Progenitor cell of endocrine pancreas (in vitro differentiated cells): ENCODE results near the gene TXNRD2. TPM values are rescaled to one million over a fixed set of nuclear protein-coding genes. Genes with fewer than 3 reads are reported as not detected.

Source experiments
- DNase-seq: peaks from one replicate; pipeline ENCODE4 v3.0.0; 2021; ENCODE audit warnings: low spot score; ENCODE audit not compliant: unreplicated experiment
- H3K27ac Mint-ChIP-seq: 2 replicates; pipeline ENCODE4 v1.8.0; 2021; ENCODE audit warnings: mild to moderate bottlenecking, moderate library complexity, mixed read lengths
- H3K27me3 Mint-ChIP-seq: 2 replicates; pipeline ENCODE4 v1.8.0; 2021; ENCODE audit warnings: mixed read lengths
- H3K36me3 Mint-ChIP-seq: 2 replicates; pipeline ENCODE4 v1.8.0; 2022; ENCODE audit warnings: mixed read lengths; ENCODE audit not compliant: insufficient read depth
- H3K4me1 Mint-ChIP-seq: 2 replicates; pipeline ENCODE4 v1.8.0; 2021; ENCODE audit warnings: low read depth, mixed read lengths
- H3K4me3 Mint-ChIP-seq: 2 replicates; pipeline ENCODE4 v1.8.0; 2021; ENCODE audit warnings: low read depth, mild to moderate bottlenecking, moderate library complexity, mixed read lengths
- H3K9me3 Mint-ChIP-seq: 2 replicates; pipeline ENCODE4 v1.8.0; 2021; ENCODE audit warnings: low read depth, mixed read lengths
- CTCF ChIP-seq: fragments of 200-600 bp; sonication (generic); IDR thresholded peaks from one replicate; pipeline ENCODE4 v1.5.0; 2021; ENCODE audit warnings: antibody characterized with exemption, mild to moderate bottlenecking; ENCODE audit not compliant: unreplicated experiment
- long read RNA-seq: library from polyadenylated mRNA; unstranded; transcript quantifications from one replicate; pipeline ENCODE4 v2.0.0, GENCODE V29; 2020
- total RNA-seq: library from RNA; stranded (reverse); gene quantifications from 2 replicates; pipeline ENCODE4 v1.2.1, GENCODE V29; 2021

Gene TXNRD2
- 14.0 and 14.3 TPM in 2 replicates for total RNA-seq
- long read RNA-seq, partial matches to known transcripts, result 0 of 1 reads
- long read RNA-seq, other reads (novel, unspliced or antisense), result 1 of 1 reads

GRCh38 chr22:19941365-19942082, at the start of gene TXNRD2, which contains the start of gene COMT:
Gene TXNRD2, minus strand, starts transcription at chr22:19941818. Its CDS starts 15 bp downstream, at chr22:19941803.
Gene COMT, plus strand, starts transcription at chr22:19941772. Its CDS starts 20,755 bp downstream, at chr22:19962527.
- Mint-ChIP-seq H3K4me1 (peaks cover 21% of the 10 kb centered on the region), H3K27me3 (no peaks in the 10 kb centered on the region), H3K9me3 (peaks cover 5% of the 10 kb centered on the region), H3K4me3 (peak within 1 kb of the TSS; percentile 86), H3K36me3 (peaks cover 12% of the 10 kb centered on the region), H3K27ac (peak within 1 kb of the TSS; percentile 96)
- DNase-seq, result peak; percentile 41
- no peak for TF ChIP-seq CTCF

DNA sequence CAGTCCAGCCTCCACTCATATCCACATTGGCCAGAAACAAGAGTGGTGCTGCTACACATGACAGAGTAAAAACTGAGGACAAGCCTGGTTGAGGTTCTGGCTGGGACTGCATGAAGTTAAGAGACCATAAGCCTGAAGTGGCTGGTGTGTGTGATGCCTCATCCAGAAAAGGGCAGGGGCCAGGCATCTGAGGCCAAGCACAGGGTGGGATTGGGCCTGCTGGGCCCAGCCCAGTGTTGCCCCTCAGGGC, 49.7 kb upstream of the TXNRD2 start:
- H3K9me3 Mint-ChIP-seq, result no peaks in the 10 kb centered on the region
- H3K27ac Mint-ChIP-seq, result no peak overlapping the region
- H3K4me1 Mint-ChIP-seq, result peaks cover under 1% of the 10 kb centered on the region
- no peaks in the 10 kb centered on the region for H3K36me3 Mint-ChIP-seq
- no peak for DNase-seq
- H3K27me3 Mint-ChIP-seq, result no peaks in the 10 kb centered on the region
- no peak overlapping the region for H3K4me3 Mint-ChIP-seq
- no peak for TF ChIP-seq CTCF

DNA sequence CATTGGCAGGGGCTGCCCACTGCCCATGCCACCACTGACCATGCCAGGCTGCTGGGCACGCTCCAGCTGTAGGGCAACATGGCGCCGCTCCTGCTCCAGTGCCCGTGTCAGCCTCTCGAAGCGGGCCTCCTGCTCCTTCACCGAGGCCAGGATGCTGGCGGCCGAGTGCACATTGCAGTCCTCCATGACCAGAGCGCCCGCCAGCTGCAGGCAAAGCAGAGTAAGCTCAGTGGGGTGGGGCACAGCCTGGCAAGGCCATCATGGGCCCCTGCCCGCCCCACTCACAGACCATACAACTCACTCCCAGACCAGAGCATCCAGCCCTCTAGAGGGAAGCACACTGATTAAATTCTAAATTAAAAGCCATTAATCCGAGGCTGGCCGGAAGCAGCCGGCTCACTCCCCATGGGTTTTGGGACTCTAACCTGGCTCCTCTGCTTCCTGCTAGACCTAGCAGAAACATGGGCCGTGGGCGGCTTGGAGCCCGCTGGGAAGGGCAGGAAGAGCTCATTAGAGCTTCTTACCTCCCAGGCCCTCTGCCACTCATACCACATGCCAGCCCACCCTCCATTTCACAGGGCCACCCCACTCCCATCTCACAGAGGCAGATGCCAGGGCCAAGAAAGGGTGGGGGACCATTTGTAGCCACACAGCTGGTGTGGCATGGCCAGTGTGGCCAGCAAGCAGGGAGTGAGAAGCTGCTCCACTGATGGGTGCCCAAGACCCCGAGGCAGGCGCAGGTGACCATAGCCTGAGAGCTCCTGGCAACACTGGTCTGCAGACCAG, 49.2 kb upstream of the TXNRD2 start:
- Mint-ChIP-seq H3K4me1 (peaks cover 2% of the 10 kb centered on the region), H3K9me3 (no peaks in the 10 kb centered on the region), H3K4me3 (no peak overlapping the region), H3K27me3 (no peaks in the 10 kb centered on the region), H3K27ac (no peak overlapping the region), H3K36me3 (no peaks in the 10 kb centered on the region)
- TF ChIP-seq CTCF, result no peak
- no peak for DNase-seq

DNA sequence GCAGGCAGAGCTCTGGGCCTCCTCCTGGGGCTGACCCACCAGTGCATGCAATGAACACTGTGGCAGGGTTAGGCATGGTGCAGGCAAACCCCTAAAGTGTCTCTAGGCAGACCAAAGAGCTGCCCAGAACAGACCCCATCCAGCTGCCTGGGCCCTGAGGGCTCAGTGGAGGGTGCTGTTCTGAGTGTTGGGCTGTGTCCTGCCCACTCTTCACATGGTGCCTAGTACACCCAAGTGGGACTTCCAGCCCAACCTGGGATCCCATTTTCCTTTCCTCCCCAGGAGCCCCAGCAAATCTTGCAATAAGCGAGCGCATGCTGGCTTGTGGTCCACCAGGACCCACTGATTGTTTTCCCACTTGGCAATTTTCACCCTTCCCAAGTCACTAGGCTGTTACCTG, 48.6 kb upstream of the TXNRD2 start:
- no peak for TF ChIP-seq CTCF
- no peak overlapping the region for H3K4me3 Mint-ChIP-seq
- H3K27me3 Mint-ChIP-seq, result no peaks in the 10 kb centered on the region
- DNase-seq, result no peak
- no peaks in the 10 kb centered on the region for H3K9me3 Mint-ChIP-seq
- no peak overlapping the region for H3K27ac Mint-ChIP-seq
- H3K4me1 Mint-ChIP-seq, result peaks cover 4% of the 10 kb centered on the region
- H3K36me3 Mint-ChIP-seq, result no peaks in the 10 kb centered on the region

- no peaks in the 10 kb centered on the region for H3K27me3 Mint-ChIP-seq
- no peak for TF ChIP-seq CTCF
- no peaks in the 10 kb centered on the region for H3K36me3 Mint-ChIP-seq
- peaks cover 6% of the 10 kb centered on the region for H3K4me1 Mint-ChIP-seq
- H3K27ac Mint-ChIP-seq, result no peak overlapping the region
- H3K4me3 Mint-ChIP-seq, result no peak overlapping the region
- DNase-seq, result no peak
- no peaks in the 10 kb centered on the region for H3K9me3 Mint-ChIP-seq
These were observed 48.1 kb upstream of the TXNRD2 start for GRCh38 chr22:19989725-19990067.
